ENCODE data around the gene PALS1.

GRCh38 chr14:67241411-67242167, at the start of gene PALS1:
- TF ChIP-seq CTCF (IDR thresholded peaks at IDR 0.05; ENCODE audit: low read depth, low read length, poor library complexity, severe bottlenecking) (no peak), EZH2phosphoT487 (IDR thresholded peaks at IDR 0.05; ENCODE audit: borderline replicate concordance, low read length) (no peak)
